Endothelial cell of umbilical vein (primary cell): Measurements from ENCODE around the gene NCK2. TPM values are rescaled to one million over a fixed set of nuclear protein-coding genes. Genes with fewer than 3 reads are reported as not detected.

ENCODE experiments used
- BruUV-seq: library from RNA; stranded (reverse); fragments of 400-500 nt; replicated peaks from 2 replicates; lab custom pipeline; 2021; lab: Mats Ljungman, UMichigan
- CTCF ChIA-PET: fragments of 300-600, 350-600 bp; sonication (Branson Sonifier 250); formaldehyde crosslinking; loops from one replicate; lab custom pipeline; 2021; ENCODE audit warnings: antibody characterized with exemption, inconsistent platforms; lab: Charles Lee
- POLR2A ChIA-PET: fragments of 300-600, 350-600 bp; sonication (Branson Sonifier 250); formaldehyde crosslinking; loops from one replicate; lab custom pipeline; 2021; ENCODE audit warnings: antibody characterized with exemption, inconsistent platforms; lab: Charles Lee
- DNase-seq: peaks from one replicate; pipeline ENCODE4 v3.0.0-alpha.2; 2011; ENCODE audit warnings: low read depth, low spot score
- FAIRE-seq: peaks from 2 replicates; lab custom pipeline; 2011; peaks lifted over from hg19 to GRCh38; lab: Jason Lieb, UNC
- H2AFZ ChIP-seq: 2 replicates; pipeline ENCODE4 v1.6.0; 2012; ENCODE audit warnings: low read depth, low read length, control low read depth, inconsistent platforms
- H3K27ac ChIP-seq: 2 replicates; pipeline ENCODE4 v1.5.1; 2011; ENCODE audit warnings: low read depth, mild to moderate bottlenecking, control low read depth, low read length, moderate library complexity; ENCODE audit not compliant: insufficient read depth
- H3K27me3 ChIP-seq, 2 experiments: 2 replicates each; pipeline versions ENCODE4 v1.6.0 to v1.6.1; 2011; ENCODE audit warnings: low read length in 2 of 2, mixed read lengths in 1 of 2; ENCODE audit not compliant: control insufficient read depth in 2 of 2, insufficient read depth in 2 of 2
- H3K36me3 ChIP-seq, 2 experiments: 2 replicates in 1 of 2; 3 replicates in 1 of 2; pipeline ENCODE4 v1.5.1; 2011; ENCODE audit warnings: low read length in 2 of 2, mild to moderate bottlenecking in 1 of 2, moderate library complexity in 1 of 2; ENCODE audit not compliant: control insufficient read depth in 2 of 2, insufficient read depth in 2 of 2; ENCODE audit errors: extremely low read depth in 1 of 2
- H3K4me1 ChIP-seq: 3 replicates; pipeline ENCODE4 v1.5.1; 2011; ENCODE audit warnings: mild to moderate bottlenecking, low read length; ENCODE audit not compliant: control insufficient read depth, insufficient read depth; ENCODE audit errors: extremely low read depth
- H3K4me2 ChIP-seq: 2 replicates; pipeline ENCODE4 v1.6.1; 2011; ENCODE audit warnings: low read length, control low read depth, mixed read lengths; ENCODE audit not compliant: insufficient read depth
- H3K4me3 ChIP-seq, 3 experiments: fragments of 200-600 bp in 1 of 3; sonication (generic), shearing (Covaris generic) in 1 of 3; replicated peaks in 1 of 3; 2 replicates each; pipeline ENCODE4 v1.5.1; 2011 to 2016; ENCODE audit warnings: control low read depth in 3 of 3, low read length in 3 of 3, mild to moderate bottlenecking in 2 of 3, inconsistent platforms in 1 of 3, low read depth in 1 of 3, moderate library complexity in 1 of 3; ENCODE audit not compliant: insufficient read depth in 1 of 3
- H3K79me2 ChIP-seq: 2 replicates; pipeline ENCODE4 v1.6.0; 2012; ENCODE audit warnings: low read length, inconsistent platforms; ENCODE audit not compliant: control insufficient read depth, insufficient read depth
- H3K9ac ChIP-seq: replicated peaks from 2 replicates; pipeline ENCODE3; 2011; ENCODE audit warnings: low read length, control low read depth; ENCODE audit not compliant: insufficient read depth; ENCODE audit errors: extremely low read depth
- H3K9me1 ChIP-seq: replicated peaks from 3 replicates; pipeline ENCODE4 v1.6.0; 2011; ENCODE audit warnings: mild to moderate bottlenecking, low read length; ENCODE audit not compliant: control insufficient read depth, insufficient read depth; ENCODE audit errors: extremely low read depth
- H3K9me3 ChIP-seq: replicated peaks from 2 replicates; pipeline ENCODE4 v1.5.1; 2012; ENCODE audit warnings: low read length, inconsistent platforms; ENCODE audit not compliant: control insufficient read depth, insufficient read depth
- H4K20me1 ChIP-seq: replicated peaks from 2 replicates; pipeline ENCODE3; 2011; ENCODE audit warnings: mild to moderate bottlenecking, low read length; ENCODE audit not compliant: control insufficient read depth, insufficient read depth; ENCODE audit errors: extremely low read depth
- CTCF ChIP-seq, 2 donors: IDR thresholded peaks; 1 replicate in 1 of 2; 2 replicates in 1 of 2; pipeline ENCODE4 v1.5.1; 2011; ENCODE audit warnings: low read length in 2 of 2, mild to moderate bottlenecking in 2 of 2, moderate library complexity in 2 of 2, control low read depth in 1 of 2, inconsistent platforms in 1 of 2, low read depth in 1 of 2; ENCODE audit not compliant: insufficient read depth in 1 of 2; ENCODE audit errors: extremely low read depth in 1 of 2
- EZH2 ChIP-seq: IDR thresholded peaks from 2 replicates; pipeline ENCODE4 v1.6.1; 2012; ENCODE audit warnings: borderline replicate concordance, low read depth, mild to moderate bottlenecking, moderate library complexity, low read length, inconsistent platforms; ENCODE audit not compliant: severe bottlenecking
- FOS ChIP-seq: IDR thresholded peaks from 2 replicates; pipeline ENCODE4 v1.6.1; 2011; ENCODE audit warnings: mild to moderate bottlenecking, low read length, moderate library complexity, borderline replicate concordance; ENCODE audit not compliant: insufficient read depth
- GATA2 ChIP-seq: IDR thresholded peaks from 2 replicates; pipeline ENCODE4 v1.7.0; 2011; ENCODE audit warnings: low read depth, mild to moderate bottlenecking, moderate library complexity, mixed read lengths, low read length; ENCODE audit not compliant: insufficient read length, insufficient read depth
- JUN ChIP-seq: IDR thresholded peaks from 2 replicates; pipeline ENCODE4 v1.6.1; 2011; ENCODE audit warnings: borderline replicate concordance, low read depth; ENCODE audit not compliant: insufficient read length, insufficient read depth
- MAX ChIP-seq: IDR thresholded peaks from 2 replicates; pipeline ENCODE4 v1.6.1; 2011; ENCODE audit not compliant: insufficient read depth, insufficient read length
- MYC ChIP-seq: IDR thresholded peaks from one replicate; pipeline ENCODE4 v1.6.1; 2011; ENCODE audit warnings: mild to moderate bottlenecking, low read depth, low read length
- POLR2A ChIP-seq: IDR thresholded peaks from 2 replicates; pipeline ENCODE4 v1.6.1; 2012; ENCODE audit warnings: low read depth, mild to moderate bottlenecking, control low read depth, low read length
- POLR2AphosphoS5 ChIP-seq: IDR thresholded peaks from 2 replicates; pipeline ENCODE4 v1.6.1; 2012; ENCODE audit warnings: low read depth, mild to moderate bottlenecking, control low read depth, low read length, moderate library complexity; ENCODE audit not compliant: insufficient read depth
- dilution Hi-C: fragments of 300-500 bp; cut with MboI; formaldehyde crosslinking; loops from one replicate; pipeline ENCODE4 v1.15.0; 2019; ENCODE audit warnings: low sequenced_read_pairs; ENCODE audit not compliant: extremely low pct_ligation_motif_present
- intact Hi-C: fragments of 100-400 bp; cut with micrococcal nuclease; formaldehyde crosslinking; loops from one replicate; pipeline ENCODE4 v1.10.0; 2022
- polyA plus RNA-seq, 4 experiments: library from polyadenylated mRNA; depleted of rRNA in 3 of 4; stranded (reverse) in 3 of 4; unstranded in 1 of 4; fragments of >200 nt; gene quantifications; 2 replicates each; pipeline versions ENCODE4 v1.2.1 to v1.2.3, GENCODE V29; 2011 to 2012; ENCODE audit warnings: missing spikeins in 1 of 4
- total RNA-seq: library from RNA; stranded (reverse); gene quantifications from 2 replicates; pipeline ENCODE4 v1.2.3, GENCODE V29; 2021

The NCK2 gene
- total and polyA plus RNA-seq, 2 donors (not counting 3 experiments of a cell fraction or from before 2014, with no cell fraction given), result 23.8 to 39.1 TPM

- DNase-seq, result no peak
- Histone ChIP-seq H3K4me2 (no peak overlapping the region), H3K9me3 (no peaks in the 10 kb centered on the region), H3K27ac (no peak overlapping the region), H4K20me1 (peaks cover 2% of the 10 kb centered on the region), H3K36me3 (peaks cover 0 to 2% of the 10 kb centered on the region in 2 experiments), H3K27me3 (no peaks in the 10 kb centered on the region), H3K4me1 (no peaks in the 10 kb centered on the region), H3K4me3 (no peak overlapping the region), H3K9ac (no peak overlapping the region), H2AFZ (no peak overlapping the region), H3K9me1 (no peaks in the 10 kb centered on the region), H3K79me2 (peaks cover 21% of the 10 kb centered on the region)
- ChIA-PET CTCF (interaction anchor here (0.8 to 1.5 kb wide), 3 partner anchors 12 to 21 kb away, joined by 3 to 4 read pairs (median 4); no protein-coding TSS in a partner anchor), POLR2A (no interaction called here)
- dilution Hi-C loops, result no loop called here
- no peak for FAIRE-seq
- TF ChIP-seq CTCF (IDR thresholded peaks at IDR 0.05; ENCODE audit: extremely low read depth in 1 of 2, insufficient read depth in 1 of 2, low read depth in 1 of 2, low read length in 2 of 2) (no peak), MAX (no peak), EZH2 (no peak), JUN (no peak), MYC (no peak), GATA2 (no peak), FOS (no peak), POLR2A (no peak), POLR2AphosphoS5 (no peak)
- no TSS peak for BruUV-seq
- intact Hi-C loops, result no loop called here
Measured at GRCh38 chr2:105768961-105769452, 24.3 kb downstream of the NCK2 start.
